NCI-H345 (cell line): ENCODE measurements around the gene TNFRSF11A.
A peak's percentile ranks its signal among the peaks of the same experiment; 100 is the strongest.

Experiments used
- DNase-seq: peaks from one replicate; lab custom pipeline; 2025; lab: John Stamatoyannopoulos, UW

The TNFRSF11A gene

DNA sequence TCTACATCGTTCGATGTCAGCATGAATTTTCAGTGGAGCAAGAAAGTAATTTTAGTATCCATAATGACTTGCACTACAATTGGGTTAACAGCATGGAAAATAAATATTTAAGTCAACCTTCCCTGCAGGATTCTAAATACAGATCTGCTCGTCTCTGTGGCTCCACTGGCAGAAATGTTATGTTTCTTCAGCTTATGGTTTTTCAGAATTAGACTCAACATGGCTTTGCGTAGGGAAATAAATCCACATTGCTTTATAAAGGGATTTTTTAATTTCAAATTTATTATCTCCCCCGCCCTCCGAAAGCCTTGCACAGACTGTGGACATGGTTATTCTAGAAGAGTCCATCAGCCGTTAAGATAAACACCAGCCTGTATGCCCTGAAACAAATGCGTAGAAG, 18.2 kb downstream of the TNFRSF11A start:
- DNase-seq: no peak

DNA sequence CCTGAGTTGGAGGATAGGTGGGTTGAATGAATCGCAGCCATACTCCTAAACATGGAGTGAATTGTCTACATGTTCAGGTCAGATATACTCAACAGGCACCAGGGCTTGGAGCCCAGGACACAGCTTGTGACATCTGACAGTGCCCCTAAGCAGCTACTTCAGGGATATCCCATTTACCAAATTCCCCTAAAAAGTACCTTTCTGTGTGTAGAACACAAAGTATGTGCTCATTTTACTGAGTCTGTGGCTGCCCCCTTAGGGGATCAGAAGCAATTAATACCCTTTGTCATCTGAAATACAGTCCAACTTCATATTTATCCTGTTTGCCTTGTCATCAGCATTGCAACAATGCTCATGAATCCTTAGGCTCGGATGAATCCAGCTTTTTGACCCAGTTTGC, 20.8 kb downstream of the TNFRSF11A start:
- DNase-seq: no peak

DNA sequence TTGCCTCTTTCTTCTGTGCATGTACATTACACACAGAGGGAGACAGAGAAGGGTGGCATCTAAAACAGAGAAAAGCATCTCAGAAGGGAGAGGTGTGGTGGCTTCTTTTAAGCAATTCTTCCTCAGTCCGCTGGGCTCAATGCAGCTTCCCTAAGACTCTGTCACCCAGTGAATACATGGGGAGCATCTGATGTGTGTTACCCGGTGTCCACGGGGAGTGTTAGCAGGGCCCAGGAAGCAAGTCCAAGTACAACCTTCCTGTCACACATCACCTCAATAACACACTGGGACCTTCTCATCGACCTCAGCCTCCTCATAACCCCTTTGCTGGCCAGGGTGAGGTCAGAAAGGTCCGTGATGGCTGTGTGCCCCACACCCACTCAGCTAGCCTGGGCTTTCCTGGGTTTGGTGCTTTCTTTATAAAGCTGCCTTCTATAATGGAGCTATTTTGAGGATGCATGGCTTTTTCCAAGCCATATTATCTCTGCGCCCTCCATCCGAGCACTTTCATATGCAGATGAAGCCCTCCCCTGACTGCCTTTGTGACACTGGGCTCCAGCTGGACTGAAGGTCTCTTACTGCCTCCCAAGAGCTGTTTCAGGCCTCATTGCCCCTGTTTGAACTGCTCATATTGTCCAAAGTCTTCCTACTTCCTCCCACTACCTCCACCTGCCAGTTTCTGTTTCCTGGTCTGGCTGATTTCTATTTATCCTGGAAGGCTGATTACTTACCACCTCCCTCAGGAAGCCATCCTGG, 21.4 kb downstream of the TNFRSF11A start:
- DNase-seq: peak; percentile 72

- DNase-seq: no peak
These were observed 22.0 kb downstream of the TNFRSF11A start for GRCh38 chr18:62347089-62347506.

- DNase-seq: no peak
These were observed 23.4 kb downstream of the TNFRSF11A start for GRCh38 chr18:62348474-62348873.

DNA sequence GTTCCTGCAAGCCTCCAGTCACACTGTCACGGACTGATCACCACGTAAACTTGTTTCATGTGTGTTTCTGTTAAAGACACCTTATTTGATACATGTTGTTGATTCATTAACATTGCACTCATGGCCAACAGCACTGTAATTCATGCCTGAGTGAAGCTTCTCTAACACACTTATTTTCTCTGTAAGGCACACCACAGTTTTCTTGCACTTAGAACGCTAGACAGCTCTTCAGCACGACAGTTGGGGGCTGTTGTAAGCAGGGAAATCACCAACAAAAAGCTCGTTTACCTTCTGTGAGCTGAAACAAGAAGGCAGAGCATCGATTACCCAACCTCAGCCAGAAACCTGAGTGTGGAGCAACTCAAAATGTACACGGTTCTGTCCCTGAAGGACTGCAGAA, 28.1 kb downstream of the TNFRSF11A start:
- DNase-seq: no peak

DNA sequence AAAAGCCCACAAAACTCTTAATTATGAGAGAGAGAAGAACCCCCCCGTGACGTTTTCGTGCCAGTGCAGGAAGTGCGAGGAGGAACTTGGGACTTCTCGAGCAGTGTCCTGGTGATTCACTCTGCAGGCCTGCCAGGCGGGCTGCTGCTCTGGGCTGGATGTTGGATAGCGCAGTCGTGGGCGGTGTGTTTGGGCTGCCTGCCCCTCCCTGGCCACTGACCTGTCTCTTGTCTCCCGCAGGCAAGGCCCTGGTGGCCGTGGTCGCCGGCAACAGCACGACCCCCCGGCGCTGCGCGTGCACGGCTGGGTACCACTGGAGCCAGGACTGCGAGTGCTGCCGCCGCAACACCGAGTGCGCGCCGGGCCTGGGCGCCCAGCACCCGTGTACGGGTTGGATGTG, 29.0 kb downstream of the TNFRSF11A start:
- DNase-seq: no peak

- DNase-seq: no peak
These were observed 32.1 kb downstream of the TNFRSF11A start for GRCh38 chr18:62357079-62357719.

- no peak for DNase-seq
These were observed 35.7 kb downstream of the TNFRSF11A start for GRCh38 chr18:62360805-62361204.

- no peak for DNase-seq
These were observed 36.2 kb downstream of the TNFRSF11A start for GRCh38 chr18:62361288-62361687.

- DNase-seq: no peak
These were observed 39.4 kb downstream of the TNFRSF11A start for GRCh38 chr18:62364558-62364957.

DNA sequence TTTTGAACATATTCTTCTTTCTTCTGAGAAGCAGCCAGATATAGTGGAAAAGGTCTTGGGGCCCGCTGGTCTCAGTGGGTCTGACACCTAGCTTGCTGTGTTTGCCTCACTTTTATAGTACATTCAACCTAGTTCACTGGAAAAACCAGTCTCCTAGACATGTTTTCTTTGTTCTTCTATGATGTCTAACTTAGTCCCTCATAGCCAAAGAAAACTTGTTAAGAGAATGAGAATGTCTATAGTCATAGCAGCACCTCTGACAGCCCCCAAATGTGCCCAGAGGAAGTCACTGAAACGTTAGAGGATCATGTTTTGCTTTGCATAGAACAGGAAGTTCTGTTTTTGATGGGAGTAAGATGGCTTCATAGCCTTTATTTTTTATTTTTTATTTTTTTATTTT, 40.3 kb downstream of the TNFRSF11A start:
- no peak for DNase-seq

GRCh38 chr18:62366992-62367391, 41.9 kb downstream of the TNFRSF11A start:
- no peak for DNase-seq

- DNase-seq: no peak
These were observed 43.0 kb downstream of the TNFRSF11A start for GRCh38 chr18:62368100-62368499.

DNA sequence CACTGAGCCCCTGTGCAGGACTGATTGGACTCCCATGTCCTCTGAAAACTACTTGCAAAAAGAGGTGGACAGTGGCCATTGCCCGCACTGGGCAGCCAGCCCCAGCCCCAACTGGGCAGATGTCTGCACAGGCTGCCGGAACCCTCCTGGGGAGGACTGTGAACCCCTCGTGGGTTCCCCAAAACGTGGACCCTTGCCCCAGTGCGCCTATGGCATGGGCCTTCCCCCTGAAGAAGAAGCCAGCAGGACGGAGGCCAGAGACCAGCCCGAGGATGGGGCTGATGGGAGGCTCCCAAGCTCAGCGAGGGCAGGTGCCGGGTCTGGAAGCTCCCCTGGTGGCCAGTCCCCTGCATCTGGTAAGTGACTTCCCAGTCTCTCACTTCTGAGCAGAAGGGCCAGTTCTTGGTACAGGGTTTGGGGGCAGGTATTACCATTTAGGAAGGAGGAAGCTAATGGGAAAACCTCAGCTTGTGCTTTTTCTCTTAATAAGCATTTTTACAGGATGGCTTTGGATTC, 44.1 kb downstream of the TNFRSF11A start:
- no peak for DNase-seq

DNA sequence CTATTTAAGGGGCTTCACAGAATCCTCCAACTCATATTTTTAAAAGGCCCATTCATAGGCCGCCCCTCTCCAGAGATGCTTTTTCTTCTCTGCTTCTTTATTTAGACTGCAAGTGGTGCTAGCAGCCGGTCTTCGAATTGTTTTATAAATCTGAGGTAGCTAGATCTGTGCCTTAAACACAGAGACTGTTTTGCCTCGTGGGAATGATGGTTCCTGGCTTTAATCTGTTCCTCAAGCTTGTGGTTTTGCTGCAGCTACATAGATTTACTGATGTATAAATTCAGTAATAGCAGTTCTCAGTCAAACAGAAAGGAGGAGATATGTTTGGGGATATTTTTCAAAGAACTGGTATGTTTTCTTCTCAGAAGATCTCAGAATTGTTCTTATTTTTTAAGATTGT, 45.3 kb downstream of the TNFRSF11A start:
- DNase-seq: no peak

GRCh38 chr18:62371436-62371835, 46.3 kb downstream of the TNFRSF11A start:
- no peak for DNase-seq

DNA sequence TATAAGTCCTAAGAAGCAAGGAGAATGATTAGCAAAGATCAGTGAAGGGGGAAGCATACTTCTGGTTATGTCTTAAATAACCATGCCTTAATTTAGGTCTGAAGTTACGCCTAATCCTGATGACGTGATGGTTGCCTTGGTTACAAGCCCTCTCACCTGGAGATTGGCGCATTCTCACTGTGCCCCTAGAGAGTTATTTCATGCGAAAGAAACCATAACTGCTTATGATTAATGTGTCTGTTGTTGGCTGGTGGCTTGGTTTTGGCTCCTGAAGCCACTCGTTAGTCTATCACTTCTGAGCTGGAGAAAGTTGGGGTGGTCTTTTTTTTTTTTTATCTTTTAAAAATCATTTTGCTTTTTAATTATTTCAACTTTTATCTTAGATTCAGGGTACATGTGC, 47.0 kb downstream of the TNFRSF11A start:
- DNase-seq: peak; percentile 21

DNA sequence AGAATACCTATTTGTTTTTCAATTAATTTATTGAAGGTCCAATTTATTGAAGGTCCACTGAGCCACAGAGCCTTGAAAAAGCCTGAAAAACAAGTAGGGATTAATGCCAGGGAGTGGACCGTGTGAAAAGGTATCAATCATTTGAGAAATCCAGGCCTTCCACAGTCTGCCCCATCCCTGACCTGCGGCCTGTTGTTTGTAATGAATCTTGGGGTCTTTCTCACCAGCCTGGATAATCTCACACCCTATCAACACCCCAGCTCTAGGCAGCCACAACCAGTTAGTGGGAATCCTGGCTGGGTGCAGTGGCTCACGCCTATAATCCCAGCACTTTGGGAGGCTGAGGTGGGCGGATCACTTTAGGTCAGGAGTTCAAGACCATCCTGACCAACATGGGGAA, 47.8 kb downstream of the TNFRSF11A start:
- DNase-seq: no peak

GRCh38 chr18:62374410-62374965, 49.4 kb downstream of the TNFRSF11A start:
- no peak for DNase-seq

DNA sequence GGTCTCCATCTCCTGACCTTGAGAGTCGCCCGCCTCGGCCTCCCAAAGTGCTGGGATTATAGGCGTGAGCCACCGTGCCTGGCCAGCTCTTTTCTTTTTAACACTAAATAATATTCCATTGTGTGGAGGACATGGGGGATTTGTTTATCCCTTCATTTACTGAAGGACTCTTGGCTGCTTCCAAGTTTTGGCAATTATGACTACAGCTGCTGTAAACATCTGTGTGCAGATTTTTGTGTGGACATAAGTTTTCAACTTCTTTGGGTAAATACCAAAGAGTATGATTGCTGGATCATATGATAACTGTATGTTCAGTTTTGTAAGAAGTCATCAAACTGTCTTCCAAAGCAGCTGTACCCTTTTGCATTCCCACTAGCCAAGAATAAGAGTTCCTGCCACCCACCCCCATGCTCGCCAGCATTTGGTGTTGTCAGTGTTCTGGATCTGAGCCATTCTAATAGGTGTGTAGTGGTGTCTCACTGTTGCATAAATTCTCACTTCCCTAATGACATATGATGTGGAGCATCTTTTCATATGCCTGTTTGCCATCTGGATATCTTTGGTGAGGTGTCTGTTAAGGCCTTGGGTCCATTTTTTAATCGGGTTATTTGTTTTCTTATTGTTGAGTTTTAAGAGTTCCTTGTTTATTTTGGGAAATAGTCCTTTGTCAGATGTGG, 52.2 kb downstream of the TNFRSF11A start:
- no peak for DNase-seq

GRCh38 chr18:62379051-62379450, 53.9 kb downstream of the TNFRSF11A start:
- DNase-seq: no peak

DNA sequence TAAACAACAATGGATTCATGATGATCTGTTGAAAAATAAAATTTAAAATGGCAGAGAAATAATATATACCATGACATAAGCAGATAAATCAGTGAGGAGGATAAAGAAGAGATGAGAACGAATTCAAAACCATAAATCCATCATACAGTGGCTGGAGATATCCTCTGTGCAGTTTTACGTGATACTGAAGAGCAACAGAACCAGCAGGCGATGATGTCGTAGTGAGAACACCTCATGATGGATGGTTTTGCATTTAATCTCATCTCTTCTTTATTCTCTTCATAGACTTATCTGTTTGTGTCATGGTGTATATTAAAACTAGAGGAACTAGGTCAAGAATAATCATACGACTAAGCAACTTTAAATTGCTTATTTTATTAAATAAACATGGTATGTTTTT, 56.3 kb downstream of the TNFRSF11A start:
- no peak for DNase-seq
